Activated CD4-positive, alpha-beta T cell treated with anti-CD3 and anti-CD28 coated beads, Interleukin-2, Interleukin-6, amounts not matched to agents 100 ng/mL and 50 ng/mL, durations not matched to agents 16 hours and 8 hours (primary cell): Measurements from ENCODE around the gene MPG.

Experiments
- DNase-seq: peaks from one replicate; pipeline ENCODE4 v3.0.0-alpha.2; 2020

MPG gene

DNA sequence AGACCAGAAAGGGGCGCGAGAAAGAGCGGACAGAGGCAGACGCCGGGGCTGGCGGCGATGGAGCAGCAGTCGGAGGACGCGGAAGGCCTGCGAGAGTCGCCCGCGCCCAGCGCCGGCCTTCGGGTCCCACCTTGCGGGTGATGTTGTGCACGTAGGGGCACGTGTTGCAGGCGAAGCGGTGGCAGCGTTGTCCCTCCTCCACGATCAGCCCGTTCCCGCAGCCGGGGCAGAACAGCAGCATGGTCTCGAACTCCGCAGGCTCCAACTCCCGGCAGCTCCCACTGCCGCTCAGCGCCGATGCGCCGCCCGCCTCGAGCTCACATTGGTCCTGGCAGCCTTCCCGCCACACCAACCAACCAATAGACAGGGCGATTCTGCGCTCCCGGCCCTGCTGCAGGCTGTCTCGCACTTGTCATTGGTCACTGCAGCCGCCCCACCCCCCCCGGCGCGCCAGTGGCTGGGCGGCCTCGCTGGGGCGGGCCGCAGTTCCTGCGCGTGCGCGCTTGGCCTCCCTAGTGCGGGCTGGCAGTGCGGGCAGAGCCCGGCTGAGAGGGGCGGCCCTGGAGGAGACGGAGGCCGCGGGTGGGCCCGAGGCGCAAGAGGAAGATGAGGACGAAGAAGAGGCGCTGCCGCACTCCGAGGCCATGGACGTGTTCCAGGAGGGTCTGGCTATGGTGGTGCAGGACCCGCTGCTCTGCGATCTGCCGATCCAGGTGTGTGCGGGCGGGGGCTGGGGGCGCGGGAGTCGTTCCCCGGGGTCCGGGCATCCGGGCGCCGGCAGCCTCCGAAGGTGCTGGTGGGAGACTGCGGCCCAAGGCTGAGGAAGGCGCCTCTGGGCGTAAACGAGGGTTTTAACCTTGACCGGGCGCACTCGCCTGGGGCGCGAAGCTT is 24.4 kb upstream of the MPG start, which contains the start of the genes POLR3K and SNRNP25:
Gene POLR3K, minus strand, starts transcription at position 263 of the 891 bp plus-strand sequence. Its CDS starts 22 bp downstream, at position 241.
Gene SNRNP25, plus strand, starts transcription at position 483 of the 891 bp plus-strand sequence. Its CDS starts 189 bp downstream, at position 672.
- DNase-seq = peak; percentile 99

- DNase-seq = no peak
Observed at GRCh38 chr16:54237-54581, 23.8 kb upstream of the MPG start.

- no peak for DNase-seq
Observed at GRCh38 chr16:55571-56136, 22.4 kb upstream of the MPG start.

GRCh38 chr16:56231-56927 is 21.6 kb upstream of the MPG start:
- no peak for DNase-seq

DNA sequence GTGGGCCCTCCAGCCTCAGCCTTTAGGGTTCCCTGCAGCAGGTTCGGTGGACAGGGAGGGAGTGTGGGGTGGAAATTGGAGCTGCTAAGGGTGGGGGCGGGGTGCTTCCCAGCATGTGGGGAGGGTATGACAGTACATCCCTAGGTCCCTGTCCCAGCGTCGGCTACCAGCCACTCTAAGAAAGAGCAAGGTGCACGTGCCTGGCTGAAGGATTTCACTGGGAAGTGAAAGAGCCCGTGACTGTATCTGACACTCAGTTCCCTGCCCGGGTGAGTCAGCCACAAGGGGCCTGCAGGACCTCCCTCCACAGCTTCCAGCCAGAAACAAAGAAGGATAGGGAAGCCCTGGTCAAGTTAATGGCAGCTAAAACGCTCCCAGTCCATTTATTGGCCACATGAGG is 20.3 kb upstream of the MPG start:
- no peak for DNase-seq

GRCh38 chr16:58491-59439 is 19.3 kb upstream of the MPG start:
- no peak for DNase-seq

DNA sequence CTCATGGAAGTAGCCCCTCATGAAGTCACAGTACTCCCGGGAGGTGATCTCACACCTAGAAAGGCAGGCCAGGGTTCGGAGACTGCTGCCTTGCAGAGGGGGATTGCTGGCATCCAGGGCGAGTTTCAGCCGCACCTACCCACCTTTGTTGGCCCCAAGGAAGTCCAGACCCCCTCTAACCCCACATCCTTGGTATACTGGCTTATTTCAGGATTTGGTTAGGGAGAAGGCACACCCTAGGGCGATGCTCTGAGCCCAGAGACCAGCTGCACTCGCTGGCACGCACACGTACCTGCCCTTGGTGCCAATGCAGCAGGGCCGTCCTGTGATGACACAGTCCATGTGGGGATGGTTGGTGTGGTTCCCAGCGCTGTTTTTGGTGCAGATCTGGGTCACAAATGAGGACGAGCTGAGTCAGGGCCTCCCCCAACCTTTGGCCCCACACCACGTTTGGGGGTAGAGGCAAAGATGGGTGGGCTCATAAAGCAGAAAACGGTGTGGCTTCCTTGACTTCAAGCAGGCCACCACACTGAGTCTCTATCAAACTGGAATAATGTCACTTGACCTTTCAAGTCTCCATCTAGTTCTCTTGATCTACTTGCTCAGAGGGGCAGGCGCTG is 18.5 kb upstream of the MPG start:
- no peak for DNase-seq

- no peak for DNase-seq
Observed at GRCh38 chr16:60166-60565, 17.9 kb upstream of the MPG start.

- no peak for DNase-seq
Observed at GRCh38 chr16:60929-61878, 16.8 kb upstream of the MPG start.

DNA sequence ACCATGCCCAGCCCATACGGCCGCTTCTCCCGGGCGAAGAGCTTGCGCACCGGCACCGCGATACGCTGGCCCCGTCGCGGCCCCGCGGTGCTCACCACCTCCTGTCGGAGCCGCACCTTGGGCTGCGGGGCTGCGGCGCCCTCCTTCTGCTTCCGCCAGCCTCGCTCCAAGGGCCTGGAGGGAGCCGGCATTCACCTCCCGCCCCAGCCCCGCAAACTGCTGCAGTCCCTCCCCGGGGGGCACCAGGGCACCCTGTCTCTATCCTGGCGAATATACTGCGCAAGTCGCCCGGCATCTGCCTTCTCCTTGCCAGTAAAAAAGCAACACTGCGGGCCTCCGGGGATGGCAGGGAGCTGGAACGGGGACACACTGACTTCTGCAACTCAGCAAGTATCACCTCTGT is 16.1 kb upstream of the MPG start:
- no peak for DNase-seq

GRCh38 chr16:62283-62967 is 15.6 kb upstream of the MPG start:
- no peak for DNase-seq

DNA sequence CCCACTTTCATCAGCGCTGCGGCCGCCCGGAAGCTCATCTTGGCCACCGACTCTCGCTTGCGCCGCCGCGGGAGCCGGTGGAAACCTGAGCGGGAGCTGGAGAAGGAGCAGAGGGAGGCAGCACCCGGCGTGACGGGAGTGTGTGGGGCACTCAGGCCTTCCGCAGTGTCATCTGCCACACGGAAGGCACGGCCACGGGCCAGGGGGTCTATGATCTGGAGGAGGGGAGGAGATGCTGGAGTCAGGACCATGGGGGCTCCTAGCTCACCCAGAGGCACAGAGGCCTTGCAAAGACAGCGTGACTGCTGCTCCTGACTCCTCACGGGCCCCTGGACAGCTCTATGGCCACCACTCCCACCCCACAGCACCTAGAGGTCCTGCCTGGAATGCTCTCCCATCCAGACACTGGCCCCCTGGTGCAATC is 15.0 kb upstream of the MPG start:
- no peak for DNase-seq

GRCh38 chr16:63466-63865 is 14.6 kb upstream of the MPG start:
- no peak for DNase-seq

GRCh38 chr16:63998-64913 is 13.8 kb upstream of the MPG start:
- DNase-seq = no peak

DNA sequence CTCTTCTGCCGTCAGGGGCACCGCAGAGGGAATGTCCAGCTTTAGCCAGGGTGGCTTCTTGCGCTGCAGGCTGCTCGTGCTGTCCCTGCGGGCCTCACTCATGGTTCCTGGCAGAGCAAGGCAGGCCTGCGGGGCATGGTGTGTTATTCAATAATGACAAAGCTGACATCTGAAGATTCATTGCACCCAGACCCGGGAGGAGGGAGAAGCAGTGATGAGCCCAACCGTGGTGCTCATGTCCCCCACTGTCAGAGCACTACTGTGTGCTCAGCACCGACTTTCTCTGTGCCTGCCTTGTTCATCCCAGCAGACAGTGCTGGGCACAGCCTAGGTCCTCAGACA is 13.1 kb upstream of the MPG start:
- no peak for DNase-seq

DNA sequence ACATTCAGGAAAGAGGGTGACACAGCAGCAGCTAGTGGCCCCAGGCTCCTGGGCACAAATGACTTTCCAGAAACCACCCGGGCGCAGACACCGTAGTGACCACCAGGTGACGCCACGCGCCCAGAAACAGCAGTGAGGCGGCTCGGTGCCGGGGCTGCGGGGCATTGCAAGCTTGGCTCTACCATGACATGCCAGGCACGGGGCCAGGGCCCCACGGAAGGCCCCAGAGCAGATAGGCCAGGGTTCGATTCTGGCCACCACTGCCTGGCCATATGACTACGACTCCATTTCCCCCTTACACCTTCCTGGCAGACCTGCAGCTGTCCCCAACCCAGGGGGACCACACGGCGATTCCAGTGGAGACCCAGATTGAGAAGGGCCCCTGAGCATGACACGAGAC is 12.3 kb upstream of the MPG start:
- peak; percentile 90 for DNase-seq

- no peak for DNase-seq
Observed at GRCh38 chr16:66309-67182, 11.5 kb upstream of the MPG start.

DNA sequence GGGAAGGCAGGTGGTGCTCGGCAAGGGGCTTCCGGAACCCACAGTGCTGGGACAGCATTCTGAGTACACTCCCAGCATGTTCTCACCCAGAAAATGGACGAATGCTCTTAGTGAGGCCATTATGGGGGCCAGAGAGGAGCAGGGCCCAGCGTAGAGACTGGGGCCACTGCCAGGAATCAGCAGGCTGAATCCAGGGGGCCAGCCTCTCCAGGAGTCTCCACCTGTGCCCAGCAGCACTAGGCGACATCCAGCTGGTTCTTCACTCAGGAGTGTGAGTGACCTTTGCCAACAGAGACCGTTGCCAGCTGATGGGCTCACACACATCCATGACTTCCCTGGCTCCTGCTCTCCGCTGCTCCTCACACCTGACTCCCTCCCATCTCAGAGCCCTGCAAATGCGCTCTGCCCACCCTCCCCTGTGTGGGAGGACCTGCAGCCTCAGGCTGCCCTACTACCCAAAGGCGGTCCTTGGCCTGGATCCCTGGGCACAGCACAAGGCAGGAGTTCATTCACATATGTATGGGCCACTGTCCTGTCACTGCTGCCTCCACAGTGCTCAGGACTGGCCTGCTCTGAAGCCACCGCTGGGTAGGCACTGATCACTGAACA is 10.7 kb upstream of the MPG start:
- DNase-seq = no peak
